WTC11 (cell line): ENCODE results near the gene AMELX. TPM values are rescaled to one million over a fixed set of nuclear protein-coding genes. Genes with fewer than 3 reads are reported as not detected.

Experiments used
- ATAC-seq: fragments of 200-7000 bp; cut with Tn5 transposase; 2 replicates; pipeline ENCODE4 v1.10.0; 2021; ENCODE audit warnings: mild to moderate bottlenecking, moderate library complexity
- CTCF ChIA-PET: fragments of 300-600 bp; sonication (Branson Sonifier 250); formaldehyde crosslinking; loops from one replicate; lab custom pipeline; 2021; ENCODE audit warnings: antibody characterized with exemption; lab: Charles Lee
- POLR2A ChIA-PET: fragments of 350-600 bp; sonication (Branson Sonifier 250); formaldehyde crosslinking; loops from one replicate; lab custom pipeline; 2021; ENCODE audit warnings: antibody characterized with exemption; lab: Charles Lee
- DNase-seq: peaks from one replicate; pipeline ENCODE4 v3.0.0; 2021; ENCODE audit warnings: low spot score
- H3K27ac Mint-ChIP-seq: 2 replicates; pipeline ENCODE4 v1.8.0; 2021; ENCODE audit warnings: mixed read lengths
- H3K27me3 Mint-ChIP-seq: 2 replicates; pipeline ENCODE4 v1.8.0; 2021; ENCODE audit warnings: low read depth, mild to moderate bottlenecking, moderate library complexity, mixed read lengths
- H3K36me3 Mint-ChIP-seq: 2 replicates; pipeline ENCODE4 v1.8.0; 2021; ENCODE audit warnings: mixed read lengths
- H3K4me1 Mint-ChIP-seq: 2 replicates; pipeline ENCODE4 v1.8.0; 2022; ENCODE audit warnings: mixed read lengths
- H3K4me3 Mint-ChIP-seq: 2 replicates; pipeline ENCODE4 v1.8.0; 2021; ENCODE audit warnings: mild to moderate bottlenecking, moderate library complexity, mixed read lengths
- H3K9me3 Mint-ChIP-seq: 2 replicates; pipeline ENCODE4 v1.8.0; 2021; ENCODE audit warnings: mixed read lengths
- AR ChIP-seq: fragments of 250-450 bp; sonication (Bioruptor Pico); IDR thresholded peaks from 2 replicates; pipeline ENCODE4 v1.9.0; 2021; ENCODE audit warnings: mild to moderate bottlenecking
- ARID4B ChIP-seq: sonication (generic); formaldehyde crosslinking; IDR thresholded peaks from 2 replicates; pipeline ENCODE4 v1.8.0; 2023; ENCODE audit warnings: missing genetic modification reagents, mild to moderate bottlenecking, borderline replicate concordance
- ATF3 ChIP-seq: sonication (generic); formaldehyde crosslinking; conservative IDR thresholded peaks from 2 replicates; pipeline ENCODE4 v1.8.1; 2022; ENCODE audit warnings: mild to moderate bottlenecking, missing genetic modification reagents
- ATF6 ChIP-seq: sonication (generic); formaldehyde crosslinking; IDR thresholded peaks from 2 replicates; pipeline ENCODE4 v1.8.1; 2023; ENCODE audit warnings: mild to moderate bottlenecking, missing genetic modification reagents
- EMX1 ChIP-seq: fragments of 250-450 bp; sonication (Bioruptor Pico); IDR thresholded peaks from 2 replicates; pipeline ENCODE4 v1.8.0; 2021; ENCODE audit warnings: mild to moderate bottlenecking
- ERG ChIP-seq: fragments of 250-450 bp; sonication (Bioruptor Pico); IDR thresholded peaks from 2 replicates; pipeline ENCODE4 v1.8.0; 2021; ENCODE audit warnings: mild to moderate bottlenecking
- ESRRA ChIP-seq: sonication (generic); formaldehyde crosslinking; IDR thresholded peaks from 2 replicates; pipeline ENCODE4 v1.8.1; 2022; ENCODE audit warnings: mild to moderate bottlenecking, missing genetic modification reagents, borderline replicate concordance
- GTF2I ChIP-seq: fragments of 250-450 bp; sonication (Bioruptor Pico); conservative IDR thresholded peaks from 2 replicates; pipeline ENCODE4 v1.4.0; 2021; ENCODE audit warnings: mild to moderate bottlenecking
- HMGXB4 ChIP-seq: sonication (generic); formaldehyde crosslinking; IDR thresholded peaks from 2 replicates; pipeline ENCODE4 v1.8.1; 2023; ENCODE audit warnings: mild to moderate bottlenecking, moderate library complexity, missing genetic modification reagents
- JAZF1 ChIP-seq: fragments of 250-450 bp; sonication (Bioruptor Pico); IDR thresholded peaks from 2 replicates; pipeline ENCODE4 v1.9.0; 2021; ENCODE audit warnings: moderate library complexity, mild to moderate bottlenecking, inconsistent platforms
- MLX ChIP-seq: sonication (generic); formaldehyde crosslinking; IDR thresholded peaks from 2 replicates; pipeline ENCODE4 v1.8.1; 2023; ENCODE audit warnings: mild to moderate bottlenecking, missing genetic modification reagents, moderate library complexity
- NFATC4 ChIP-seq: fragments of 250-450 bp; sonication (Bioruptor Pico); IDR thresholded peaks from 2 replicates; pipeline ENCODE4 v1.9.0; 2021; ENCODE audit warnings: mild to moderate bottlenecking
- NFYB ChIP-seq: sonication (generic); formaldehyde crosslinking; conservative IDR thresholded peaks from 2 replicates; pipeline ENCODE4 v1.8.0; 2022; ENCODE audit warnings: low read depth, missing genetic modification reagents
- ZBTB21 ChIP-seq: sonication (generic); formaldehyde crosslinking; IDR thresholded peaks from 2 replicates; pipeline ENCODE4 v1.8.1; 2023; ENCODE audit warnings: mild to moderate bottlenecking, missing genetic modification reagents, borderline replicate concordance
- ZNF396 ChIP-seq: fragments of 250-450 bp; sonication (Bioruptor Pico); IDR thresholded peaks from 2 replicates; pipeline ENCODE4 v1.8.0; 2021; ENCODE audit warnings: mild to moderate bottlenecking, moderate library complexity, borderline replicate concordance
- ZNF532 ChIP-seq: fragments of 250-450 bp; sonication (Bioruptor Pico); IDR thresholded peaks from 2 replicates; pipeline ENCODE4 v1.9.0; 2021; ENCODE audit warnings: mild to moderate bottlenecking, borderline replicate concordance
- total RNA-seq: library from RNA; stranded (reverse); gene quantifications from 3 replicates; pipeline ENCODE4 v1.2.3, GENCODE V29; 2021

The AMELX gene
- total RNA-seq, 1 experiment from 2014 or later: not detected

GRCh38 chrX:11264925-11265324 lies 28.3 kb upstream of the AMELX start:
- TF ChIP-seq ZNF532 (CRISPR knock-in tag): no peak
- no peak for TF ChIP-seq ZBTB21 (CRISPR knock-in tag)
- no peak for TF ChIP-seq NFYB
- no peak for TF ChIP-seq ATF3 (CRISPR knock-in tag)
- no peak for TF ChIP-seq HMGXB4
- TF ChIP-seq ATF6 (CRISPR knock-in tag): no peak
- TF ChIP-seq JAZF1 (CRISPR knock-in tag): no peak
- TF ChIP-seq ERG (CRISPR knock-in tag): no peak
- no peak for TF ChIP-seq EMX1 (CRISPR knock-in tag)
- TF ChIP-seq ZNF396 (CRISPR knock-in tag): no peak
- Mint-ChIP-seq H3K4me3 (no peak overlapping the region), H3K27ac (no peak overlapping the region), H3K9me3 (no peaks in the 10 kb centered on the region), H3K36me3 (no peaks in the 10 kb centered on the region), H3K27me3 (no peaks in the 10 kb centered on the region), H3K4me1 (0 out of 2 replicates have a peak, but pooled peaks cover 3% of the 10 kb centered on the region)
- POLR2A ChIA-PET: no interaction called here
- ATAC-seq (no peak), DNase-seq (no peak)
- CTCF ChIA-PET: no interaction called here

- DNase-seq: no peak
- no peaks in the 10 kb centered on the region for H3K36me3 Mint-ChIP-seq
- H3K4me1 Mint-ChIP-seq: 0 out of 2 replicates have a peak, but pooled peaks cover 7% of the 10 kb centered on the region
- no peak overlapping the region for H3K4me3 Mint-ChIP-seq
- no peak for ATAC-seq
- H3K9me3 Mint-ChIP-seq: no peaks in the 10 kb centered on the region
- POLR2A ChIA-PET: no interaction called here
- no peak overlapping the region for H3K27ac Mint-ChIP-seq
- H3K27me3 Mint-ChIP-seq: no peaks in the 10 kb centered on the region
- CTCF ChIA-PET: no interaction called here
- TF ChIP-seq AR (CRISPR knock-in tag) (no peak), ESRRA (CRISPR knock-in tag) (no peak), MLX (CRISPR knock-in tag) (no peak), ARID4B (no peak), NFATC4 (CRISPR knock-in tag) (no peak), GTF2I (CRISPR knock-in tag) (no peak), JAZF1 (CRISPR knock-in tag) (no peak)
These were observed 27.9 kb upstream of the AMELX start for GRCh38 chrX:11265352-11265751.
